Body of pancreas (tissue), 4 donors: ENCODE results near the gene SERPINF2.

Experiments used
- CTCF ChIP-seq, 7 experiments: fragments of 450-650 bp in 4 of 7; fragments of 200-600 bp in 3 of 7; sonication (generic) in 3 of 7; IDR thresholded peaks; one replicate each; pipeline ENCODE4 v1.5.1; 2016 to 2019; ENCODE audit warnings: antibody characterized with exemption in 7 of 7
- POLR2A ChIP-seq, 3 donors: fragments of 450-650 bp; IDR thresholded peaks; one replicate each; pipeline ENCODE4 v1.6.1; 2016; ENCODE audit warnings: antibody characterized with exemption in 3 of 3, mild to moderate bottlenecking in 2 of 3

- TF ChIP-seq POLR2A (IDR thresholded peaks at IDR 0.05) (peak in 1 of 3 donors; percentile 10), CTCF (IDR thresholded peaks at IDR 0.05) (no peak)
Measured at GRCh38 chr17:1773696-1774181, 31.1 kb downstream of the SERPINF2 start.
